ENCODE measurements around the gene MARCHF2. TPM values are rescaled to one million over a fixed set of nuclear protein-coding genes. Genes with fewer than 3 reads are reported as not detected.

MARCHF2 gene
- total RNA-seq, 6 experiments from 2014 or later = 23.5 to 30.2 (median 26.0) TPM

DNA sequence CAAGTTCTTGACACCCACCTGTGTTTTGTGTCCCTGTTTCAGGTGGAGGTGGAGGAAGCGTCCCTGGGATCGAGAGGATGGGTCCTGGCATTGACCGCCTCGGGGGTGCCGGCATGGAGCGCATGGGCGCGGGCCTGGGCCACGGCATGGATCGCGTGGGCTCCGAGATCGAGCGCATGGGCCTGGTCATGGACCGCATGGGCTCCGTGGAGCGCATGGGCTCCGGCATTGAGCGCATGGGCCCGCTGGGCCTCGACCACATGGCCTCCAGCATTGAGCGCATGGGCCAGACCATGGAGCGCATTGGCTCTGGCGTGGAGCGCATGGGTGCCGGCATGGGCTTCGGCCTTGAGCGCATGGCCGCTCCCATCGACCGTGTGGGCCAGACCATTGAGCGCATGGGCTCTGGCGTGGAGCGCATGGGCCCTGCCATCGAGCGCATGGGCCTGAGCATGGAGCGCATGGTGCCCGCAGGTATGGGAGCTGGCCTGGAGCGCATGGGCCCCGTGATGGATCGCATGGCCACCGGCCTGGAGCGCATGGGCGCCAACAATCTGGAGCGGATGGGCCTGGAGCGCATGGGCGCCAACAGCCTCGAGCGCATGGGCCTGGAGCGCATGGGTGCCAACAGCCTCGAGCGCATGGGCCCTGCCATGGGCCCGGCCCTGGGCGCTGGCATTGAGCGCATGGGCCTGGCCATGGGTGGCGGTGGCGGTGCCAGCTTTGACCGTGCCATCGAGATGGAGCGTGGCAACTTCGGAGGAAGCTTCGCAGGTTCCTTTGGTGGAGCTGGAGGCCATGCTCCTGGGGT lies 72.7 kb downstream of the MARCHF2 start:
- peaks cover 10% of the 10 kb centered on the region for H3K27me3 Mint-ChIP-seq (ENCODE audit: insufficient read depth)
- DNase-seq = no peak
- no peak overlapping the region for H3K27ac Mint-ChIP-seq
- H3K36me3 Mint-ChIP-seq (ENCODE audit: low read depth) = peaks cover 36% of the 10 kb centered on the region
- H3K4me1 Mint-ChIP-seq (ENCODE audit: low read depth) = 0 out of 2 replicates have a peak, but pooled peaks cover 4% of the 10 kb centered on the region
- TF ChIP-seq, protein P1, sequence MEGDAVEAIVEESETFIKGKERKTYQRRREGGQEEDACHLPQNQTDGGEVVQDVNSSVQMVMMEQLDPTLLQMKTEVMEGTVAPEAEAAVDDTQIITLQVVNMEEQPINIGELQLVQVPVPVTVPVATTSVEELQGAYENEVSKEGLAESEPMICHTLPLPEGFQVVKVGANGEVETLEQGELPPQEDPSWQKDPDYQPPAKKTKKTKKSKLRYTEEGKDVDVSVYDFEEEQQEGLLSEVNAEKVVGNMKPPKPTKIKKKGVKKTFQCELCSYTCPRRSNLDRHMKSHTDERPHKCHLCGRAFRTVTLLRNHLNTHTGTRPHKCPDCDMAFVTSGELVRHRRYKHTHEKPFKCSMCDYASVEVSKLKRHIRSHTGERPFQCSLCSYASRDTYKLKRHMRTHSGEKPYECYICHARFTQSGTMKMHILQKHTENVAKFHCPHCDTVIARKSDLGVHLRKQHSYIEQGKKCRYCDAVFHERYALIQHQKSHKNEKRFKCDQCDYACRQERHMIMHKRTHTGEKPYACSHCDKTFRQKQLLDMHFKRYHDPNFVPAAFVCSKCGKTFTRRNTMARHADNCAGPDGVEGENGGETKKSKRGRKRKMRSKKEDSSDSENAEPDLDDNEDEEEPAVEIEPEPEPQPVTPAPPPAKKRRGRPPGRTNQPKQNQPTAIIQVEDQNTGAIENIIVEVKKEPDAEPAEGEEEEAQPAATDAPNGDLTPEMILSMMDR (IDR thresholded peaks at IDR 0.05) = no peak
- H3K4me3 Mint-ChIP-seq = no peak overlapping the region
- no peaks in the 10 kb centered on the region for H3K9me3 Mint-ChIP-seq

GRCh38 chr19:8486661-8487136 lies 73.6 kb downstream of the MARCHF2 start:
- no peak for DNase-seq
- Mint-ChIP-seq H3K27me3 (ENCODE audit: insufficient read depth) (peaks cover 10% of the 10 kb centered on the region), H3K4me1 (ENCODE audit: low read depth) (no peaks in the 10 kb centered on the region), H3K27ac (no peak overlapping the region), H3K9me3 (no peaks in the 10 kb centered on the region), H3K36me3 (ENCODE audit: low read depth) (peaks cover 36% of the 10 kb centered on the region), H3K4me3 (no peak overlapping the region)
- TF ChIP-seq, protein P1 (IDR thresholded peaks at IDR 0.05) = no peak

DNA sequence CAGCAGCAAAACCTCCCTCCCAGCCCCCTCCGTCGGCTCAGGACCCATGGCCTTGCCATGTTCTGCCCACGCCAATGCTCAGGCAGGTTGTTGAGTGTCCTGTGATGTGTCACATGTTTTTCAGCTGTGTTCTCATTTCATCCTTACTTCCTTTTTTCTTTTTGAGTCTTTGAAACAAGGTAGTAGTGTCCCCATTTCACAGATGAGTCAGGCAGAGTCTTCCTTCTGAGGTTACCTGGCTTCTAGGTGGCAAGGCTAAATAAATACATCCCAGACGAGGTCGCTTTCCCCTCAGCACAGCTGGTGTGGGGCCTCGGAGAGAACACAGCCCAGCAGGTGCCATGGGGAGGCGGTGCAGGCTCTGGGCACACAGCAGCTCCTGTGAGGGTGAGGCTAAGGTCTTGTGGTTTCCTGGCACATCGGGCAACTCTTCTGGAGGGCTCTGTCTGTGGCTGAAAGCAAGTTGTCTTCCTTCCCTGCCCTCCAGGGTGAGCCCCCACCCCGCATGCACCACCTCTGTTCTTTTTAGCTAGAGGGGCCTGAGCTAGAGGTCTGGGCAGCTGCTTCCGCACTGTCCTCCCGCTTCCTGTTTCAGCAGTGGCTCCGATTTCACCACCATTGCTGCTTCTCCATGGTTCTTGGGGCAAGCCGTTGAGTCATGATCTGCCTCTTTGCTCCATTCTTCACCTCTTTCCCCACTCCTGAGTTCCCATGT lies 74.2 kb downstream of the MARCHF2 start:
- no peak overlapping the region; the same call in 1 of the 2 replicates for H3K27ac Mint-ChIP-seq
- DNase-seq = no peak
- H3K36me3 Mint-ChIP-seq (ENCODE audit: low read depth) = peaks cover 36% of the 10 kb centered on the region
- no peaks in the 10 kb centered on the region for H3K4me1 Mint-ChIP-seq (ENCODE audit: low read depth)
- no peaks in the 10 kb centered on the region for H3K9me3 Mint-ChIP-seq
- H3K27me3 Mint-ChIP-seq (ENCODE audit: insufficient read depth) = peaks cover 10% of the 10 kb centered on the region
- TF ChIP-seq, protein P1 (IDR thresholded peaks at IDR 0.05) = no peak
- no peak overlapping the region for H3K4me3 Mint-ChIP-seq

DNA sequence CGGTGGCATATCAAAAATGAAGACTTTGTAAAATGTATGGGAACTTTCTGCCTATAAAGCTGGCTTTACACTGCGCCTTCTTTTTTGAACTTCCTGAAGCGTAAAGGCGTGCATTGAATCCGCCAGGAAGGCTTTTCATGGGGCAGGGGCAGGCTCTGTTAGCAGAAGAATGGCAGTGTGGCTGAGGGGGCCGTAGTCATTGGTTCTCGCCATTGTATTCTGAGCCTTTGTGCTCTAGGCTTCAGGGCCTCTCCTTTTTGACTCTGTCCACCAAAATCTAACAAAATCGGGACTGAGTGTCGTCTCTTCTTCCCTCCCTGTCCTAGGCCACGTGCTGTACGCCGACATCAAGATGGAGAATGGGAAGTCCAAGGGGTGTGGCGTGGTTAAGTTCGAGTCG lies 75.3 kb downstream of the MARCHF2 start:
- peaks cover 29% of the 10 kb centered on the region for H3K36me3 Mint-ChIP-seq (ENCODE audit: low read depth)
- no peaks in the 10 kb centered on the region for H3K4me1 Mint-ChIP-seq (ENCODE audit: low read depth)
- no peaks in the 10 kb centered on the region for H3K9me3 Mint-ChIP-seq
- H3K4me3 Mint-ChIP-seq = no peak overlapping the region
- peaks cover 10% of the 10 kb centered on the region for H3K27me3 Mint-ChIP-seq (ENCODE audit: insufficient read depth)
- DNase-seq = no peak
- TF ChIP-seq, protein P1 (IDR thresholded peaks at IDR 0.05) = no peak
- no peak overlapping the region; the same call in 1 of the 2 replicates for H3K27ac Mint-ChIP-seq

Small RNA genes within 50 kb of the gene (microRNA-seq; reads per million reads assigned to microRNA genes)
- gene MIR4999 = not detected

Other genes starting within 250 kb of the MARCHF2 start
- not detected for gene CERS4, start 203.9 kb upstream of the MARCHF2 start, total RNA-seq (2021; fragmentation: NEBNext Ultra II Directional; extraction: Animal tissue kit (Norgen Biotek cat#: 25700))
- gene CD320, start 104.9 kb upstream of the MARCHF2 start, total RNA-seq (2021; fragmentation: NEBNext Ultra II Directional; extraction: Animal tissue kit (Norgen Biotek cat#: 25700)) = 10 to 100 TPM; 54.2 to 65.7 (median 57.6) TPM
- gene NDUFA7, start 91.9 kb upstream of the MARCHF2 start, total RNA-seq (2021; fragmentation: NEBNext Ultra II Directional; extraction: Animal tissue kit (Norgen Biotek cat#: 25700)) = 10 to 100 TPM; 54.0 to 75.9 (median 61.1) TPM
- 1,000 to 10,000 TPM; 1,135 to 1,536 (median 1,376) TPM for gene RPS28, start 91.8 kb upstream of the MARCHF2 start, total RNA-seq (2021; fragmentation: NEBNext Ultra II Directional; extraction: Animal tissue kit (Norgen Biotek cat#: 25700))
- under 1 TPM in 2 of 6 experiments, not detected in 4; 0.26 to 0.30 TPM for gene KANK3, start 70.0 kb upstream of the MARCHF2 start, total RNA-seq (2021; fragmentation: NEBNext Ultra II Directional; extraction: Animal tissue kit (Norgen Biotek cat#: 25700))
- 1 to 10 TPM; 1.5 to 9.8 (median 2.0) TPM for gene ANGPTL4, start 49.1 kb upstream of the MARCHF2 start, total RNA-seq (2021; fragmentation: NEBNext Ultra II Directional; extraction: Animal tissue kit (Norgen Biotek cat#: 25700))
- 100 to 1,000 TPM in 1 of 6 experiments, 10 to 100 TPM in 5; 82.5 to 107 (median 92.4) TPM for gene RAB11B, start 22.9 kb upstream of the MARCHF2 start, total RNA-seq (2021; fragmentation: NEBNext Ultra II Directional; extraction: Animal tissue kit (Norgen Biotek cat#: 25700))
- gene HNRNPM, start 31.7 kb downstream of the MARCHF2 start, total RNA-seq (2021; fragmentation: NEBNext Ultra II Directional; extraction: Animal tissue kit (Norgen Biotek cat#: 25700)) = 100 to 1,000 TPM; 144 to 217 (median 194) TPM
- under 1 TPM in 2 of 6 experiments, not detected in 4; 0.21 TPM for gene PRAM1, start 89.3 kb downstream of the MARCHF2 start, total RNA-seq (2021; fragmentation: NEBNext Ultra II Directional; extraction: Animal tissue kit (Norgen Biotek cat#: 25700))
- gene ZNF414, start 100.9 kb downstream of the MARCHF2 start, total RNA-seq (2021; fragmentation: NEBNext Ultra II Directional; extraction: Animal tissue kit (Norgen Biotek cat#: 25700)) = 10 to 100 TPM; 20.1 to 27.2 (median 25.5) TPM
- gene MYO1F, start 164.1 kb downstream of the MARCHF2 start, total RNA-seq (2021; fragmentation: NEBNext Ultra II Directional; extraction: Animal tissue kit (Norgen Biotek cat#: 25700)) = under 1 TPM; 0.09 to 0.28 (median 0.19) TPM
- gene ADAMTS10, start 197.4 kb downstream of the MARCHF2 start, total RNA-seq (2021; fragmentation: NEBNext Ultra II Directional; extraction: Animal tissue kit (Norgen Biotek cat#: 25700)) = 1 to 10 TPM in 4 of 6 experiments, under 1 TPM in 2; 0.78 to 2.1 (median 1.5) TPM
- not detected for gene NFILZ, start 217.3 kb downstream of the MARCHF2 start, total RNA-seq (2021; fragmentation: NEBNext Ultra II Directional; extraction: Animal tissue kit (Norgen Biotek cat#: 25700))

All from HFFc6 (cell line).